GM12872 (cell line): ENCODE results near the gene PLXNA2.

ENCODE experiments used
- TF ChIP-seq, protein P1 (sequence below): IDR thresholded peaks from 3 replicates; pipeline ENCODE4 v1.5.1; 2011; ENCODE audit warnings: low read depth, mild to moderate bottlenecking, low read length, moderate library complexity; ENCODE audit not compliant: insufficient read depth

PLXNA2 gene

GRCh38 chr1:208002078-208002477, 242.1 kb downstream of the PLXNA2 start:
- TF ChIP-seq, protein P1, sequence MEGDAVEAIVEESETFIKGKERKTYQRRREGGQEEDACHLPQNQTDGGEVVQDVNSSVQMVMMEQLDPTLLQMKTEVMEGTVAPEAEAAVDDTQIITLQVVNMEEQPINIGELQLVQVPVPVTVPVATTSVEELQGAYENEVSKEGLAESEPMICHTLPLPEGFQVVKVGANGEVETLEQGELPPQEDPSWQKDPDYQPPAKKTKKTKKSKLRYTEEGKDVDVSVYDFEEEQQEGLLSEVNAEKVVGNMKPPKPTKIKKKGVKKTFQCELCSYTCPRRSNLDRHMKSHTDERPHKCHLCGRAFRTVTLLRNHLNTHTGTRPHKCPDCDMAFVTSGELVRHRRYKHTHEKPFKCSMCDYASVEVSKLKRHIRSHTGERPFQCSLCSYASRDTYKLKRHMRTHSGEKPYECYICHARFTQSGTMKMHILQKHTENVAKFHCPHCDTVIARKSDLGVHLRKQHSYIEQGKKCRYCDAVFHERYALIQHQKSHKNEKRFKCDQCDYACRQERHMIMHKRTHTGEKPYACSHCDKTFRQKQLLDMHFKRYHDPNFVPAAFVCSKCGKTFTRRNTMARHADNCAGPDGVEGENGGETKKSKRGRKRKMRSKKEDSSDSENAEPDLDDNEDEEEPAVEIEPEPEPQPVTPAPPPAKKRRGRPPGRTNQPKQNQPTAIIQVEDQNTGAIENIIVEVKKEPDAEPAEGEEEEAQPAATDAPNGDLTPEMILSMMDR: no peak

- TF ChIP-seq, protein P1: no peak
Measured at GRCh38 chr1:208000504-208000903, 243.7 kb downstream of the PLXNA2 start.

- TF ChIP-seq, protein P1: no peak
Measured at GRCh38 chr1:207999972-208000371, 244.2 kb downstream of the PLXNA2 start.

DNA sequence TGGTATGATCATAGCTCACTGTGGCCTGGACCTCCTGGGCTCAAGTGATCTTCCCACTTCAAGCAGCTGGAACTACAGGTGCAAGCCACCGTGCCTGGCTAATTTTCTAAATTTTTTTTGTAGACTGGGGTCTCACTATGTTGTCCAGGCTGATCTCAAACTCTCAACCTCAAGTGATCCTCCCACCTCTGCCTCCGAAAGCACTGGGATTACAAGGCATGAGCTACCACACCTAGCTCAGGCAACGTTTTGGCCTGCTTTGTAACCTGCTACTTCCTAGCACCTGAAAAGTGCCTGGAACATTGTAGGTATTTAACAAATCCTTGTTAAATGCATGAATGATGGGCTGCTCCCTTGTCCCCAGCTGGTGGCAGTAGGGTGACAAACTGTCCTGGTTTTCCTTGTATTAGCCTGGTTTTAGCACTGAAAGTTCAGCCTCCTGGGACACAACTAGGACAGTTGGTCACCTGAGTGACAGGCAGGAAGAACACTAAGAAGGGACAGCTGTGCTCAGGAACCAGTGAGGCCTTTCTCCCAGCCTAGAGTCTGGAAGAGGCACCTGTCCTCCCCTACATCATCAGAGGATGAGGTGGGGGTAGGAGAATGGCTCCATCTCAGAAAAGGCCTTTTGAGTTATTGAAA, 244.8 kb downstream of the PLXNA2 start:
- TF ChIP-seq, protein P1: no peak

GRCh38 chr1:207998691-207999090, 245.5 kb downstream of the PLXNA2 start:
- TF ChIP-seq, protein P1: no peak

GRCh38 chr1:207997486-207998268, 246.5 kb downstream of the PLXNA2 start:
- TF ChIP-seq, protein P1: peak; percentile 95

GRCh38 chr1:207996636-207997035, 247.5 kb downstream of the PLXNA2 start:
- TF ChIP-seq, protein P1: no peak
